SK-N-SH (cell line): Measurements from ENCODE around the gene P2RX1. TPM values are rescaled to one million over a fixed set of nuclear protein-coding genes. Genes with fewer than 3 reads are reported as not detected.

Source experiments
- CTCF ChIA-PET: fragments of 300-600, 350-600 bp; formaldehyde crosslinking; extraction: SDS; loops from one replicate; lab custom pipeline; 2021; lab: Yijun Ruan, JAX
- POLR2A ChIA-PET: fragments of 350-600 bp; sonication (Branson Sonifier 250); formaldehyde crosslinking; extraction: SDS; loops from one replicate; lab custom pipeline; 2020; ENCODE audit warnings: antibody characterized with exemption, inconsistent platforms; lab: Yijun Ruan, JAX
- DNase-seq: peaks from one replicate; pipeline ENCODE4 v3.0.0; 2012
- H2AFZ ChIP-seq: fragments of 200-600 bp; sonication (generic); 2 replicates; pipeline ENCODE4 v1.8.1; 2016; ENCODE audit warnings: antibody characterized with exemption, mild to moderate bottlenecking, low read depth
- H3F3A ChIP-seq: fragments of 200-600 bp; sonication (generic); replicated peaks from 2 replicates; pipeline ENCODE3; 2016; ENCODE audit warnings: antibody characterized with exemption, mild to moderate bottlenecking; ENCODE audit not compliant: insufficient read depth
- H3K27ac ChIP-seq, 2 experiments: fragments of 200-500 bp in 1 of 2; fragments of 200-600 bp in 1 of 2; sonication (Bioruptor generic) in 1 of 2; sonication (generic), shearing (Covaris generic) in 1 of 2; 2 replicates each; pipeline versions ENCODE4 v1.5.1 to v1.6.1; 2014 to 2016; ENCODE audit warnings: low read depth in 2 of 2, inconsistent platforms in 1 of 2, low read length in 1 of 2, mild to moderate bottlenecking in 1 of 2, mixed read lengths in 1 of 2
- H3K27me3 ChIP-seq: fragments of 200-600 bp; sonication (generic), shearing (Covaris generic); 2 replicates; pipeline ENCODE4 v1.6.1; 2016; ENCODE audit warnings: mixed run types; ENCODE audit not compliant: insufficient read depth
- H3K36me3 ChIP-seq, 2 experiments: fragments of 200-500 bp in 1 of 2; fragments of 200-600 bp in 1 of 2; sonication (Bioruptor generic) in 1 of 2; sonication (generic) in 1 of 2; replicated peaks in 1 of 2; 2 replicates each; pipeline versions ENCODE3 to v1.5.1; 2014 to 2016; ENCODE audit warnings: low read length in 1 of 2, mild to moderate bottlenecking in 1 of 2; ENCODE audit not compliant: insufficient read depth in 2 of 2, control insufficient read depth in 1 of 2
- H3K4me1 ChIP-seq, 2 experiments: fragments of 200-500 bp in 1 of 2; fragments of 200-600 bp in 1 of 2; sonication (Bioruptor generic) in 1 of 2; sonication (generic), shearing (Covaris generic) in 1 of 2; 2 replicates each; pipeline versions ENCODE4 v1.5.1 to v1.6.1; 2014 to 2016; ENCODE audit warnings: low read depth in 1 of 2, low read length in 1 of 2, mixed run types in 1 of 2; ENCODE audit not compliant: insufficient read depth in 2 of 2, control insufficient read depth in 1 of 2
- H3K4me2 ChIP-seq: fragments of 200-600 bp; sonication (generic), shearing (Covaris generic); 2 replicates; pipeline ENCODE4 v1.6.1; 2017; ENCODE audit warnings: mixed run types
- H3K4me3 ChIP-seq, 2 experiments: fragments of 200-500 bp in 1 of 2; fragments of 200-600 bp in 1 of 2; sonication (Bioruptor generic) in 1 of 2; sonication (generic), shearing (Covaris generic) in 1 of 2; 2 replicates each; pipeline versions ENCODE4 v1.5.1 to v1.8.1; 2014 to 2016; ENCODE audit warnings: low read depth in 2 of 2, inconsistent platforms in 1 of 2, low read length in 1 of 2, mild to moderate bottlenecking in 1 of 2, mixed read lengths in 1 of 2, moderate library complexity in 1 of 2
- H3K79me2 ChIP-seq: fragments of 200-600 bp; sonication (generic); 2 replicates; pipeline ENCODE4 v1.8.1; 2017; ENCODE audit warnings: mild to moderate bottlenecking; ENCODE audit not compliant: insufficient read depth
- H3K9ac ChIP-seq: fragments of 200-600 bp; sonication (generic); 2 replicates; pipeline ENCODE4 v1.6.1; 2017; ENCODE audit warnings: mixed run types
- H3K9me2 ChIP-seq: fragments of 200-600 bp; sonication (generic); 2 replicates; pipeline ENCODE4 v1.6.1; 2017; ENCODE audit warnings: mixed run types
- H3K9me3 ChIP-seq: fragments of 200-600 bp; sonication (generic); 2 replicates; pipeline ENCODE4 v1.6.1; 2017; ENCODE audit warnings: mixed run types, mild to moderate bottlenecking, moderate library complexity
- H4K20me1 ChIP-seq: fragments of 200-600 bp; sonication (generic); 2 replicates; pipeline ENCODE4 v1.6.1; 2017; ENCODE audit warnings: mild to moderate bottlenecking, mixed run types; ENCODE audit not compliant: insufficient read depth
- CHD2 ChIP-seq: fragments of 150-350 bp; IDR thresholded peaks from 2 replicates; pipeline ENCODE4 v1.6.1; 2018; ENCODE audit warnings: low read length; ENCODE audit not compliant: partially characterized antibody
- CTCF ChIP-seq: fragments of 200-600 bp; sonication (generic); IDR thresholded peaks from 2 replicates; pipeline ENCODE4 v1.6.1; 2017; ENCODE audit warnings: antibody characterized with exemption, mild to moderate bottlenecking, moderate library complexity
- ELF1 ChIP-seq: IDR thresholded peaks from 2 replicates; pipeline ENCODE4 v1.4.0; 2012
- FOSL2 ChIP-seq: IDR thresholded peaks from 2 replicates; pipeline ENCODE4 v1.4.0; 2012; ENCODE audit warnings: low read depth, mild to moderate bottlenecking, moderate library complexity, borderline replicate concordance
- GABPA ChIP-seq: IDR thresholded peaks from 2 replicates; pipeline ENCODE4 v1.4.0; 2012; ENCODE audit warnings: low read depth, mild to moderate bottlenecking
- MAX ChIP-seq: IDR thresholded peaks from 2 replicates; pipeline ENCODE4 v1.4.0; 2012; ENCODE audit warnings: low read depth
- MEF2A ChIP-seq: IDR thresholded peaks from 2 replicates; pipeline ENCODE4 v1.4.0; 2012; ENCODE audit warnings: low read depth, borderline replicate concordance
- PBX3 ChIP-seq: IDR thresholded peaks from 2 replicates; pipeline ENCODE4; 2012
- POLR2AphosphoS5 ChIP-seq: IDR thresholded peaks from 2 replicates; pipeline ENCODE4 v1.6.1; 2012; ENCODE audit warnings: low read depth, low read length
- SMC3 ChIP-seq: IDR thresholded peaks from 2 replicates; pipeline ENCODE4 v1.6.1; 2012; ENCODE audit warnings: low read depth, low read length, improper control_type of control experiment
- TCF12 ChIP-seq: IDR thresholded peaks from 2 replicates; pipeline ENCODE4 v1.4.0; 2012
- TEAD4 ChIP-seq: IDR thresholded peaks from 2 replicates; pipeline ENCODE4 v1.4.0; 2012; ENCODE audit warnings: mild to moderate bottlenecking, borderline replicate concordance; ENCODE audit not compliant: insufficient read depth
- WGBS: methylation state at CpG from one replicate; pipeline ENCODE4 v1.1.6; 2017; ENCODE audit warnings: low lambda C conversion rate; 5-methylcytosine and 5-hydroxymethylcytosine counted together
- polyA plus RNA-seq, 3 experiments: library from polyadenylated mRNA; depleted of rRNA; stranded (reverse); fragments of >200 nt; gene quantifications; 2 replicates each; pipeline ENCODE4 v1.2.3, GENCODE V29; 2012

The P2RX1 gene
- polyA plus RNA-seq, 1 of the 3 experiments (the other 2 are of a cell fraction) = not detected

- no peak overlapping the region for H3K4me3 ChIP-seq
- no peaks in the 10 kb centered on the region; a peak in 1 of 4 replicates for H3K4me1 ChIP-seq
- H3F3A ChIP-seq = no peaks in the 10 kb centered on the region
- POLR2A ChIA-PET = no interaction called here
- H3K9ac ChIP-seq = no peak overlapping the region
- H3K4me2 ChIP-seq = no peak overlapping the region
- no peak for DNase-seq
- 74% methylated on average over 12 of the region's 15 CpGs for WGBS
- no peak overlapping the region for H3K27ac ChIP-seq
- no peaks in the 10 kb centered on the region for H3K79me2 ChIP-seq
- no peak for TF ChIP-seq ELF1
- no peak for TF ChIP-seq CHD2
- no peak for TF ChIP-seq FOSL2
- no peak for TF ChIP-seq PBX3
- TF ChIP-seq, all 33 proteins: peak for 0
- H4K20me1 ChIP-seq = no peaks in the 10 kb centered on the region
- H3K9me3 ChIP-seq = no peaks in the 10 kb centered on the region
- CTCF ChIA-PET = interaction anchor here (1.0 to 3.4 kb wide), 3 partner anchors 9 to 171 kb away, joined by 6 to 34 read pairs (median 10); no protein-coding TSS in a partner anchor
- no peaks in the 10 kb centered on the region for H3K9me2 ChIP-seq
- no peak overlapping the region for H2AFZ ChIP-seq
- H3K36me3 ChIP-seq = no peaks in the 10 kb centered on the region
- no peaks in the 10 kb centered on the region for H3K27me3 ChIP-seq
Measured at GRCh38 chr17:3904501-3904900, 11.8 kb downstream of the P2RX1 start.

GRCh38 chr17:3903881-3904290 lies 12.4 kb downstream of the P2RX1 start:
- Histone ChIP-seq H2AFZ (no peak overlapping the region), H3K79me2 (no peaks in the 10 kb centered on the region), H3K9me3 (no peaks in the 10 kb centered on the region), H3K27ac (no peak overlapping the region), H3K4me1 (no peaks in the 10 kb centered on the region; a peak in 1 of 4 replicates), H3K36me3 (no peaks in the 10 kb centered on the region), H3K9me2 (no peaks in the 10 kb centered on the region), H3K4me3 (no peak overlapping the region), H3K27me3 (no peaks in the 10 kb centered on the region), H3K4me2 (no peak overlapping the region), H4K20me1 (no peaks in the 10 kb centered on the region), H3F3A (no peaks in the 10 kb centered on the region), H3K9ac (no peak overlapping the region)
- ChIA-PET POLR2A (no interaction called here), CTCF (interaction anchor here (1.4 to 3.4 kb wide), 3 partner anchors 10 to 171 kb away, joined by 3 to 34 read pairs (median 10); no protein-coding TSS in a partner anchor)
- 80% methylated on average over 8 of the region's 21 CpGs for WGBS
- DNase-seq = no peak
- TF ChIP-seq SMC3 = no peak
- TF ChIP-seq GABPA = no peak
- TF ChIP-seq TEAD4 = no peak

- Histone ChIP-seq H4K20me1 (no peaks in the 10 kb centered on the region), H3K4me3 (no peak overlapping the region), H3K27me3 (no peaks in the 10 kb centered on the region), H3K9ac (no peak overlapping the region), H3K9me3 (no peaks in the 10 kb centered on the region), H3K27ac (no peak overlapping the region), H3F3A (no peaks in the 10 kb centered on the region), H3K4me1 (no peaks in the 10 kb centered on the region; a peak in 1 of 4 replicates), H3K4me2 (no peak overlapping the region), H3K79me2 (no peaks in the 10 kb centered on the region), H3K9me2 (no peaks in the 10 kb centered on the region), H3K36me3 (no peaks in the 10 kb centered on the region), H2AFZ (no peak overlapping the region)
- no peak for DNase-seq
- TF ChIP-seq POLR2AphosphoS5 (no peak), CTCF (no peak), MAX (no peak), MEF2A (no peak), TCF12 (no peak)
- CTCF ChIA-PET = interaction anchor here (1.4 to 3.4 kb wide), 3 partner anchors 10 to 172 kb away, joined by 3 to 34 read pairs (median 10); no protein-coding TSS in a partner anchor
- 75% methylated on average over 16 of the region's 25 CpGs for WGBS
- POLR2A ChIA-PET = no interaction called here
Measured at GRCh38 chr17:3903051-3903825, 13.0 kb downstream of the P2RX1 start.
